CMK (cell line): Measurements from ENCODE around the gene RANBP2.
A peak's percentile ranks its signal among the peaks of the same experiment; 100 is the strongest.
"Not testable (repeated sequence)": the region's sequence is repeated elsewhere in the genome, so short reads cannot be mapped to it uniquely, and the experiment has no call there.

ENCODE experiments used
- DNase-seq: peaks from one replicate; pipeline ENCODE4 v3.0.0-alpha.2; 2010; ENCODE audit warnings: low read depth

RANBP2 gene

DNA sequence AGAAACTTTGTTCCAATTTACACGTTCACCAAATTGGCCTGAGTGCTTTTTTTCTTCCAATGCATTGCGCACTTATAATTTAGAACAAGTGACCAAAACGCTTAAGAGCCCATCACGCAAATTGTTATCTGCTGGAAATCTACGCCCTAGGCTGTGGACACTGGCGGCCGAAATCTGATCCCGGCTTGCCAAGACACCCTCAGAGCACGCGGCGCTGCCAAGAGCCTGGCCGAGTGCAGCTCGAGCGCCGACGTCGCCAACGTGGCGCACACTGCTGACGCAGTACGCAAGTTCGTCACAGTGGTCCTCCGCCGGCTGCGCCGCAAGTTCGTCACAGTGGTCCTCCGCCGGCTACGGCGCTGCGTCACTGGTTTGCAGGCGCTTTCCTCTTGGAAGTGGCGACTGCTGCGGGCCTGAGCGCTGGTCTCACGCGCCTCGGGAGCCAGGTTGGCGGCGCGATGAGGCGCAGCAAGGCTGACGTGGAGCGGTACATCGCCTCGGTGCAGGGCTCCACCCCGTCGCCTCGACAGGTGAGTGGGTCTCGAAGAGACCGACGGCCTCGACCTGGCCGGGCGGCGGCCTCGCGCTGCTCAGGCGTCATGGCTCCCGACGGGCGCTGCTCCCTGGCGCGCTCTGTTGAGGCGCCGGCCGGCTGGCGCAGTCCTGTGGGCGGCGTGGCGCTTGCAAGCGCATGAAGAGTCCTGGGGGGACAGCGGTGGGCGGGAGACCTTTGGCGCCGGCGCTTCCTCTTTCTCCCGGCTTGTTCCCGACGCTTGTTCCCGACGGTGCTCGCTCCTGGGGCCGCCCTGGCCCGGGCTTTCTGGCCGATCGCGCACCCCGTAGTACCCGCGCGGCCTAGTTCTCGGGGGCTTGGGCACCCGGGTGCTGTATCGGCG is at the start of gene RANBP2:
Gene RANBP2, plus strand, starts transcription at position 334 of the 896 bp plus-strand sequence. Its CDS starts 125 bp downstream, at position 459.
- peak; percentile 89 for DNase-seq

DNA sequence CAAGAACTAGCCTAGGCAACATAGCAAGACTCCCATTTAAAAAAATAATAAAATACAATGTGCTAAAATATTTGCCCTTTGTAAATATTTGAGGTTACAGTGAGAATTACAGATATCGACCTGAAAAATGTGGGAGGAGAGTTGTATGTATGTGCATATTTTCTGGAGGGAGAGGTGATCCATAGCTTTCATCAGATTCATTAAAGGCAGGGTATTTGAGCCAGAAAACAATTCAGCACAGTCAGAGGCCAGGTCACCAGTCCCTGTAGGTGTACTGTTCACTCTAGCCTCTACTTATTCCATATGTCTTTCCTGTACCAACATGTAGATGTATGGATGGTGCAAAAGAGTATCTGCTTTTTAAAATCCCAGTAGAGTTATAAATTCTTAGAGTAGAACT is 49.0 kb upstream of the RANBP2 start:
- DNase-seq: not testable (repeated sequence)

DNA sequence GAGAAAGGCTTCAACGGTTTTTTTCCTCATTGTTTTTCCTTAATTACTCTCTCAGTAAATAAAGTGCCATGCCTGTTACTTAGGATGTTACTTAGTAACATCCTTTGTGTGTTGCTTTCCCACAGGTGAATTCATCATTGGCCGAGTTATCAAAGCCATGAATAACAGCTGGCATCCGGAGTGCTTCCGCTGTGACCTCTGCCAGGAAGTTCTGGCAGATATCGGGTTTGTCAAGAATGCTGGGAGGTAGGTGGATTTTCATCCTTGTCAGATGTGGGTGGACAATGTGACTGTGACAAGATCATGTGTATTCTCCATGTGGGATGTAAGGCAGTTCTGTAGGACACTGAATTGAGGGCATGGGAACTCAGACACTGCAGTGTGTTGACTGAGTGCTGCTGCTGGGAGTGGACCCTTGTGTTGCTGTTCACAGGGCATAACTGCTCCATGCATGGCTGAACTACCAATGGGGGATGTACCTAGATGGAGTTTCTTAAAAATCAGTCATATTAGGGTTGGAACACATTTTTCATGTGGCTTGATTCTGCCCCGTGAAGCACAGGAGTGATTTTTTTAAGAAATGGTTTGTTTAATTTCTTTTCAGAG is 47.0 kb upstream of the RANBP2 start:
- not testable (repeated sequence) for DNase-seq

DNA sequence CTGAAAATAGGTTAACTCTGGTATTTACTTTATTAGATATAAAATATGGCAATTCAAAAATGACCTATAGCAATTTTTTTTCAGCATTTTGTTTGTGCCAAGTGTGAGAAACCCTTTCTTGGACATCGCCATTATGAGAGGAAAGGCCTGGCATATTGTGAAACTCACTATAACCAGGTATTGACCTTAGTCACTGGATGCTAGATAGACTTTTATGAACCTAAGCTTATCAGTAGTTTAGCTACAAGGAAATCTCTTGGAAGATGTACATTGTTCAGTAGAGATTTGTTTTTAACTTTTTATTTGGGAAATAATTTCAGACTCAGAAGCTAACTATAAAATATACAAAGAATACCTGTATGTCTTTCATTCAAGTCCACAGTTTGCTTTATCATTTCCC is 42.8 kb upstream of the RANBP2 start:
- DNase-seq: not testable (repeated sequence)

DNA sequence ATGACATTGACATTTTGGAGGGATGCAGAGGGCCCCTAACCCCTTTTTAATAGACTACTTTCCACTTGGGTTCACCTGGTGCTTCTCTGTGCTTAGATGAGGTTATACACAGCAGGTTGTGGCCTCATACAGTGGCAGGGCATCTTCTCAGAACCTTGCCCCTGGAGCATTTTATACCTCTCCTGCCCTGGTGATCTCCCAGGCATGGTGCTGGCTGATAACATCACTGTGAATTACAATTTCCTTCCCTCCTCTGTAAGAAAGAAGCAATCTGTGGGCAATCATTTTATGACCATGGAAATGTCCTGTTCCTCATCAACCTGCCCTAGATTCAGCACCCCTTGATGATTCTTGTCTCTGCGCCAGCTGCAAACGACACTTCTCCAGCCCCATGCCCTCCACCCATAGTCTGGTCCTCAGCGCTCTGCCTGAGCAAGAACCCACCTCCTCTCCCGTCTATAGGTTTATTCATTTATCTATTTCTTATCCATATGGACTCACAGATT is 42.0 kb upstream of the RANBP2 start:
- not testable (repeated sequence) for DNase-seq

GRCh38 chr2:108678198-108678651 is 41.1 kb upstream of the RANBP2 start:
- DNase-seq: peak; percentile 45

DNA sequence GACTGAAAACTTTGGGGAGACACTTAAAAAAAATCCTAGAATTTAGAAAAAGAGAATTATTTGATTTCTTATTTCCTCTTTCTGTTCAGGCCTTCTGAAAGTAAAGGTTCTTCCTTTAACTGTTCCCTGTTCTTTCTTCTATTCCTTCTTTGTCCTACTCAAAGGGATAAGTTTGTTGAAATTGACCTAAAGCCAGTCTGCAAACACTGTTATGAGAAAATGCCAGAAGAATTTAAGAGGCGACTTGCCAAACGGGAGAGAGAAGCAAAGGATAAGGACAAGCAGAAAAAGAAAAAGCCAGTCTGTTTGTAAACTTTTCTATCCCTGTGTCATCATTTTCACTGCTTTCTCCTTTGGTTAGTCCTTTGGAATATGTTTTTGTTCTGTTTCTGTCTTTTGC is 38.5 kb upstream of the RANBP2 start:
- DNase-seq: not testable (repeated sequence)

DNA sequence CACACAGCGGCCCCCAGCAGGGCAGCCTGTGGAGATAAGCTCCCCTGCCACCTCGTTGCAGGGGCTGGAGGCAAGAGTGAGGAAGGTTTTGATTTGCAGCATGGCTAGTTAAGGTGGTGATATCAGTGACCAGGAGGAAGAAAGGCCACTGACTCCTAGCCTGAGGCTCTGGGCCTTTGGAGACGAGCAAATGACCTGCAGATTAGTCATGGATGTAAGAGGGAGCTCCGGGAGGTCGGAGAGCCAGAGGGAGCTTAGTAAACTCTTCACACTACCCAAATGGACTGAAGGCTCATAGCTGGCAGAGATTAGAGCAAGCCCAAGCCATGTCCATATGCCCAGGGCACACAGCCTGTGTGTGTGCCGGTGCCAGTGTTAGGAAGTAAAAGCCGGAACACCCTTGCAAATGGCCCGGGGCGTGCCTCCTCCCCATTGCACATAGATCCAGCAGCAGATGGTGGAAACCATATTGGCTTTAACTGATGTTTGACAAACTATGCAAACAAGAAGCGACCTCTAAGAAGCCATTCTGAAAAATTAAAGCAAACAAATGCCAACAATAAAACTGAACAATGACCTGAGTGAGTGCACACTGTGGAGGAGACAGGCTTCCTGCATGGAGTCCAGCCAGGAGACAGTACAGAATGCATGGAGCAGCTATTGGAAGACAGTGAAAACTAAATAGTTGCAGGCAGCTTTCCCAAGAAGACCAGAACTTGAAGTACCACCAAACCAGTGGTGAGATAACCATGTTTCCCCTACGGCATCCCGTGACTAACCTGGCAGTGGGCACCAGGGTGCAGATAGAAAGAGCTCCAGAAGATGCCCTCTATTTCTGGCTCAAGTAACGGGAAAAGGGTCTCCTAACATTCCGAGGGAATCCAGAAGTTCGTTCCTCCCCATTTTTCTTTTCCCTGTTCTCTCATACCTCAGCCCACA is 30.2 kb upstream of the RANBP2 start:
- not testable (repeated sequence) for DNase-seq

GRCh38 chr2:108690001-108690400 is 29.3 kb upstream of the RANBP2 start:
- DNase-seq: not testable (repeated sequence)

GRCh38 chr2:108691447-108691846 is 27.8 kb upstream of the RANBP2 start:
- DNase-seq: no peak

- DNase-seq: no peak
Observed at GRCh38 chr2:108701208-108701607, 18.1 kb upstream of the RANBP2 start.

- DNase-seq: no peak
Observed at GRCh38 chr2:108701806-108702205, 17.5 kb upstream of the RANBP2 start.

- DNase-seq: no peak
Observed at GRCh38 chr2:108704871-108705270, 14.4 kb upstream of the RANBP2 start.

DNA sequence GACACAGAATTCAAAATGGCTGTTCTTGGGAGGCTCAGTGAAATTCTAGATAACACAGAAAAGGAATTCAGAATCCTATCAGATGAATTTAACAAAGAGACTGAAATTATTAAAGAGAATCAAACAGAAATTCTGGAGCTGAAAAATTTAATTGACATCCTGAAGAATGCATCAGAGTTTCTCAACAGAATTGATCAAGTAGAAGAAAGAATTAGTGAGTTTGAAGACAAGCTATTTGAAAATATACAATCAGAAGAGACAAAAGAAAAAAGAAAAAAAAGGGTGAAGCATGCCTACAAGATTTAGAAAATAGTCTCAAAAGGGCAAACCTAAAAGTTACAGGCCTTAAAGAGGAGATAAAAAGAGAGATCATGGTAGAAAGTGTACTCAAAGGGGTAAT is 12.0 kb upstream of the RANBP2 start:
- no peak for DNase-seq

- not testable (repeated sequence) for DNase-seq
Observed at GRCh38 chr2:108716971-108717370, 2.3 kb upstream of the RANBP2 start.

DNA sequence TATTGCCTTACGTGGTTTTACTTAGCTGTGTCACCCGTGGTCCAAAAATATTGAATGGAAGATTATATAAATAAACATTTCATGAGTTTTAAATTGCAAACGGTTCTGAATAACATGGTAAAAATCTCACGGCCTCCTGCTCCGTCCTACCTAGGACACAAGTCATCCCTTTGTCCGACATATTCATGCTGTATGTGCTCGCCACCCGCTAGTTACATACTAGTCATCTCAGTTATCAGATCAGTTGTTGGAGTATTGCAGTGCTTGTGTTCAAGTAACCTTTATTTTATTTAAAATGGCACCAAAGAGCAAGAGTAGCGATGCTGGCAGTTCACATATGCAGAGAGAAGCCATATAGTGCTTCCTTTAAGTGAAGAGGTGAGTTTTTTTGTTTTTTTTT is 6.8 kb downstream of the RANBP2 start:
- DNase-seq: not testable (repeated sequence)

DNA sequence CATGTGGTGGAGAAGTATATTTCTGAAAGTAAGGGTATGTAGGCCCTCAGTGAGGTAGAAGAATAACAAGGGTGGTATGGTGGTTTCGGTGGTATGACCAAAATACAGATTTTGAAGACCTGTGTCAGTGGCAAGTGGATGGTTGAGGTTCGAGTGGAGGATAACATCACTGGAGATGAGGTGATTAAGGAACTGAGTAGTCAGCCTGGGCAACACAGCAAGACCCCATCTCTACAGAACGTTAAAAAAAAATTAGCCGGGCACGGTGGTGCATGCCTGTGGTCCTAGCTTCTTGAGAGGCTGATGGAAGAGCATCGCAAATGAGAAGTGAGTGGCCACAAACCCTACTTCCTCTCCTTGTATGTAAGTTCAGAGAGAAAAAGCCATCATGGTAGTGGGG is 15.4 kb downstream of the RANBP2 start:
- DNase-seq: not testable (repeated sequence)

GRCh38 chr2:108757973-108758372 is 38.7 kb downstream of the RANBP2 start:
- not testable (repeated sequence) for DNase-seq

- DNase-seq: not testable (repeated sequence)
Observed at GRCh38 chr2:108762618-108763017, 43.3 kb downstream of the RANBP2 start.

DNA sequence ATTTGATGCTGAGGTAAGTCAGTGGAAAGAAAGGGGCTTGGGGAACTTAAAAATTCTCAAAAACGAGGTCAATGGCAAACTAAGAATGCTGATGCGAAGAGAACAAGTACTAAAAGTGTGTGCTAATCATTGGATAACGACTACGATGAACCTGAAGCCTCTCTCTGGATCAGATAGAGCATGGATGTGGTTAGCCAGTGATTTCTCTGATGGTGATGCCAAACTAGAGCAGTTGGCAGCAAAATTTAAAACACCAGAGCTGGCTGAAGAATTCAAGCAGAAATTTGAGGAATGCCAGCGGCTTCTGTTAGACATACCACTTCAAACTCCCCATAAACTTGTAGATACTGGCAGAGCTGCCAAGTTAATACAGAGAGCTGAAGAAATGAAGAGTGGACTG is 47.4 kb downstream of the RANBP2 start:
- not testable (repeated sequence) for DNase-seq

- not testable (repeated sequence) for DNase-seq
Observed at GRCh38 chr2:108767859-108768258, 48.6 kb downstream of the RANBP2 start.

DNA sequence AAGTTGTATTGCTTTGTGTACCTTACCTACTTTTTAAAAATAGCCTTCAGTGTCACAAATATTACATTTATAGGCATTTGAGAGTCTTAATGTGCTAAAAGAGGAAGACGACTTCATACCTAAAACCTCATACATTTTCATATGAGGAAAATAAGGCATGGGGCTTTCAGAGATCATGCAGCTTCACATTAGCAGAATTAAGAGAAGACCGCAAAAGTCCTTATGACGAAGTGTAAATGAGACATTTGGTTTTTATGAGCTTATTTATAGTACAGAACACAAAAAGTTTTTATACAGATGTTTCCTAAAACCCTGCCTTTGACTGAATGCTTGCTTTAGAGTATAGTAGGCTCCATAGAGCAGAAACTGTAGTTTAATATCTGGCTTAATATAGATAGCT is 57.2 kb downstream of the RANBP2 start:
- DNase-seq: no peak
